Lung (tissue), 12 donors: ENCODE data around the gene INPP4B. TPM values are rescaled to one million over a fixed set of nuclear protein-coding genes. Genes with fewer than 3 reads are reported as not detected.

Source experiments
- ATAC-seq: fragments of 200-7000 bp; cut with Tn5 transposase; one replicate; pipeline ENCODE4 v1.9.1; 2020; ENCODE audit warnings: moderate number of reproducible peaks; ENCODE audit not compliant: insufficient read depth, low FRiP score
- DNase-seq, 3 donors: peaks; one replicate each; pipeline ENCODE4 v3.0.0-alpha.2; 2013 to 2017
- H3K27ac ChIP-seq, 2 donors: one replicate each; pipeline ENCODE4 v1.5.1; 2013; ENCODE audit warnings: mild to moderate bottlenecking in 2 of 2, moderate library complexity in 2 of 2, control low read depth in 1 of 2, inconsistent platforms in 1 of 2, low read depth in 1 of 2, low read length in 1 of 2
- H3K27me3 ChIP-seq, 3 donors: one replicate each; pipeline ENCODE4 v1.5.1; 2013; ENCODE audit warnings: low read length in 2 of 3; ENCODE audit not compliant: control insufficient read depth in 3 of 3, insufficient read depth in 3 of 3
- H3K36me3 ChIP-seq, 4 donors: one replicate each; pipeline ENCODE4 v1.5.1; 2013; ENCODE audit warnings: low read length in 4 of 4, mild to moderate bottlenecking in 1 of 4, moderate library complexity in 1 of 4; ENCODE audit not compliant: control insufficient read depth in 4 of 4, insufficient read depth in 4 of 4
- H3K4me1 ChIP-seq, 5 donors: one replicate each; pipeline ENCODE4 v1.5.1; 2013; ENCODE audit warnings: low read length in 5 of 5, mild to moderate bottlenecking in 2 of 5, moderate library complexity in 1 of 5; ENCODE audit not compliant: control insufficient read depth in 5 of 5, insufficient read depth in 5 of 5
- H3K4me3 ChIP-seq: one replicate; pipeline ENCODE4 v1.5.1; 2013; ENCODE audit warnings: mild to moderate bottlenecking, control low read depth, moderate library complexity
- H3K9ac ChIP-seq, 2 donors: one replicate each; pipeline ENCODE4 v1.5.1; 2013; ENCODE audit warnings: low read length in 2 of 2, control low read depth in 1 of 2; ENCODE audit not compliant: insufficient read depth in 1 of 2
- H3K9me3 ChIP-seq, 4 donors: one replicate each; pipeline ENCODE4 v1.5.1; 2013; ENCODE audit warnings: low read length in 3 of 4, mild to moderate bottlenecking in 1 of 4, moderate library complexity in 1 of 4; ENCODE audit not compliant: control insufficient read depth in 4 of 4, insufficient read depth in 3 of 4
- WGBS, 2 donors: extraction: QIAGEN DNeasy Blood & Tissue Kit; methylation state at CpG; one replicate each; pipeline ENCODE4 v1.1.7; 2013; 5-methylcytosine and 5-hydroxymethylcytosine counted together
- polyA plus RNA-seq, 2 donors: library from polyadenylated mRNA; stranded (reverse); fragments of 200-250 nt; gene quantifications; one replicate each; pipeline ENCODE4 v1.2.1, GENCODE V29; 2013
- total RNA-seq, 2 donors: library from RNA; depleted of rRNA in 1 of 2; stranded (reverse); fragments of >200 nt in 1 of 2; gene quantifications; one replicate each; pipeline ENCODE4 v1.2.1, GENCODE V29; 2014 to 2021
- TF ChIP-seq, protein P1 (sequence below): IDR thresholded peaks from 2 replicates; pipeline ENCODE4 v1.5.1; 2012; ENCODE audit warnings: mild to moderate bottlenecking; ENCODE audit errors: control extremely low read depth, extremely low read depth
- donor health status: control.
- donor health status: control.
- donor health status: Bipolar disorder and iron deficiency.
- donor health status: healthy.
- donor health status: DM: yes; HTN: yes; CAD: no.

INPP4B gene
- total and polyA plus RNA-seq, 4 donors: 2.4 to 32.6 (median 5.6) TPM

DNA sequence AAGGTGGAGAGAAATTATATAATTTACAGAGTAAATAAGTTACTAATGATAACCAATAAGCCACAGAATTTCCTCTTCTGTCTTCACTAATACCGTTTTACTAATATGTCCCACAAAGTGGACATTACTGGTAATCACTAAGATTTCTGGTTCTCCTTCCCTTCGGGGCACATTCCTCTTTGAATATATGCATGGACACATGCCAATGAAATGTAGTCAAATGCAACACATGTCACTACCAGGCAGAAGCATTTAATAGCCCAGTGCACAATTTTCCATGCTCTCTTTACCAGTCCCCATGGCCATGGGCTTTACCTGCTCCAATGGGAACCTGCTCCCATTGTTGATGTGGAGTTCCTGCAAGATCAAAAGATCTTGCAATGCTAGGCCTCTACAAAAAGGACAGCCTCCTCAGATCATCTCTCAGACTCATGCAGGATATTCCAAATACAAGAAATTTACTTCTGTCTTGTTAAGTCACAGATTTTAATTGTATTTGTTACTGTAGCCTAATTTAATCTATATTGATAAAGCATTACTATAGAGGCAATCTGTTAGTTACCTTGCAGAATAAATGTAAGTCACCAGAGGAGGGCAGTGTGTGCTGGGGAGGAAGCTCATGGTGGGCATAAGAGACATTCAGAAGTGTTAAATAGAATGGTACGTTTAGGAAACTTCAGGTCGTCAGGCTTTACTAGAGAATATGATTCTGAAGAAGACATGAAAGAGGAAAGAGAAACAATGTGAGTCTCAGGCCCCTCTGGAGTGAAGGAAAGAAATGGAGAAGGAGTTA lies 37.1 kb upstream of the INPP4B start:
- no peak overlapping the region for H3K9ac ChIP-seq
- ATAC-seq (no peak), DNase-seq (peak in 2 of 3 donors; percentile 20 to 28)
- H3K36me3 ChIP-seq: no peaks in the 10 kb centered on the region
- WGBS, 2 donors: 49 to 57% methylated on average over 4 of the region's 4 CpGs
- no peaks in the 10 kb centered on the region for H3K27me3 ChIP-seq
- no peaks in the 10 kb centered on the region for H3K9me3 ChIP-seq
- H3K4me3 ChIP-seq: no peak overlapping the region
- H3K4me1 ChIP-seq: no peaks in the 10 kb centered on the region
- H3K27ac ChIP-seq: no peak overlapping the region
- TF ChIP-seq, protein P1, sequence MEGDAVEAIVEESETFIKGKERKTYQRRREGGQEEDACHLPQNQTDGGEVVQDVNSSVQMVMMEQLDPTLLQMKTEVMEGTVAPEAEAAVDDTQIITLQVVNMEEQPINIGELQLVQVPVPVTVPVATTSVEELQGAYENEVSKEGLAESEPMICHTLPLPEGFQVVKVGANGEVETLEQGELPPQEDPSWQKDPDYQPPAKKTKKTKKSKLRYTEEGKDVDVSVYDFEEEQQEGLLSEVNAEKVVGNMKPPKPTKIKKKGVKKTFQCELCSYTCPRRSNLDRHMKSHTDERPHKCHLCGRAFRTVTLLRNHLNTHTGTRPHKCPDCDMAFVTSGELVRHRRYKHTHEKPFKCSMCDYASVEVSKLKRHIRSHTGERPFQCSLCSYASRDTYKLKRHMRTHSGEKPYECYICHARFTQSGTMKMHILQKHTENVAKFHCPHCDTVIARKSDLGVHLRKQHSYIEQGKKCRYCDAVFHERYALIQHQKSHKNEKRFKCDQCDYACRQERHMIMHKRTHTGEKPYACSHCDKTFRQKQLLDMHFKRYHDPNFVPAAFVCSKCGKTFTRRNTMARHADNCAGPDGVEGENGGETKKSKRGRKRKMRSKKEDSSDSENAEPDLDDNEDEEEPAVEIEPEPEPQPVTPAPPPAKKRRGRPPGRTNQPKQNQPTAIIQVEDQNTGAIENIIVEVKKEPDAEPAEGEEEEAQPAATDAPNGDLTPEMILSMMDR: no peak

DNA sequence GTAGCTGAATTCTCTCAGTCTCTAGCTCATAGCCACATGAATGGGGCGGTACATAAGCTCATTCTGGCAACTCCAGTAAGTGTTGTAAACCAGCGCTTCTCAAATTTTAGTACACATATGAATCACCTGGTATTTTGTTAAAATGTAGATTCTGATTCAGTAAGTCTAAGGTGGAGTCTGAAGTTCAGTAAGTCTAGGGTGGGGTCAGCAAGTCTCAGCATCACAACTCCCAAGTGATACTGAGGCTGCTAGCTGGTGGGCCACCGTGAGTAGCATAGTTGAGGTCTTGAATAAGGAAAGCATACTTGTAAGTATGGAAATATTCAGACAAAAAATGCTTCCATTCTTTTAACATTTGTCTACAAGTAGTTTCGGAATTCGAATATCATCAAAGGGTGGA lies 36.1 kb upstream of the INPP4B start:
- 91 to 95% methylated on average over 5 of the region's 5 CpGs for WGBS, 2 donors
- no peak overlapping the region for H3K27ac ChIP-seq
- TF ChIP-seq, protein P1: no peak
- DNase-seq (no peak), ATAC-seq (no peak)
- no peaks in the 10 kb centered on the region for H3K4me1 ChIP-seq
- H3K4me3 ChIP-seq: no peak overlapping the region
- no peaks in the 10 kb centered on the region for H3K27me3 ChIP-seq
- no peak overlapping the region for H3K9ac ChIP-seq
- H3K9me3 ChIP-seq: no peaks in the 10 kb centered on the region
- no peaks in the 10 kb centered on the region for H3K36me3 ChIP-seq

DNA sequence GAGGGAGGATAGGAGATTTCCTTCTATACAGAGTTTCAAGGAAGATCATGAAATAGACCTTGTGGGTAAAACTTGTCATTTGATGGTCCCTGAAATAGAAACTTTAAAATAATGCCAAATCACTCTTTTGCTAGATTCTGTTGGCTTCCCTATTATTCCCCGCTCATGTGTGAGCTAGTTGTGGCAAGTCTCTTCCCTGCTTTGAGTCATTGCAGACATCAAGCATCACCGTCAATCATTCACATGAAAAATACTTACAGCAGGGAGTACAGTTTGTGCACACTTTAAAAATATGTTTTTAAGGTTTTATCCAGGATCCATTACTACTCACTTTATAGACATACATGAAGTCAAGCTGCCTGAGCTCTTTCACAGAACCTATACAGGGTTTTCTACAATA lies 35.2 kb upstream of the INPP4B start:
- no peaks in the 10 kb centered on the region for H3K36me3 ChIP-seq
- H3K27me3 ChIP-seq: no peaks in the 10 kb centered on the region
- H3K27ac ChIP-seq: no peak overlapping the region
- DNase-seq (no peak), ATAC-seq (no peak)
- 92 to 94% methylated on average over 2 of the region's 2 CpGs for WGBS, 2 donors
- no peak overlapping the region for H3K9ac ChIP-seq
- TF ChIP-seq, protein P1: no peak
- H3K9me3 ChIP-seq: no peaks in the 10 kb centered on the region
- H3K4me3 ChIP-seq: no peak overlapping the region
- no peaks in the 10 kb centered on the region for H3K4me1 ChIP-seq
